ENCODE results near the gene HSD3B7.

HSD3B7 gene

DNA sequence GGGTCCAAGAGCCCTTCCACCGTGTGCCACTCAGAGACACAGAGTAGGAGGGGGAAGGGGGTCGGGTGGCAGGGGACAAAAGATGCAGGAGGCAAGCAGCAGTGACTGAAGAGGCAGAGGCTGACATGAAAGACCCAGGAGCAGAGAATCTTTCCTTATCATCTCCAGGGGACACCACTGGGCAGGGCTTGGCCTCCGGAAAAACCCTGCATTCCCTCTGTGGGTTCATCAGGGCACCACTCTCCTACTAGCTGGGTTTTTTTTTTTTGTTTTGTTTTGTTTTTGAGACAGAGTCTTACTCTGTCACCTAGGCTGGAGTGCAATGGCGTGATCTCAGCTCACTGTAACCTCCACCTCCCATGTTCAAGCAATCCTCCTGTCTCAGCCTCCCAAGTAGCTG lies 46.3 kb downstream of the HSD3B7 start:
- no peak for DNase-seq

DNA sequence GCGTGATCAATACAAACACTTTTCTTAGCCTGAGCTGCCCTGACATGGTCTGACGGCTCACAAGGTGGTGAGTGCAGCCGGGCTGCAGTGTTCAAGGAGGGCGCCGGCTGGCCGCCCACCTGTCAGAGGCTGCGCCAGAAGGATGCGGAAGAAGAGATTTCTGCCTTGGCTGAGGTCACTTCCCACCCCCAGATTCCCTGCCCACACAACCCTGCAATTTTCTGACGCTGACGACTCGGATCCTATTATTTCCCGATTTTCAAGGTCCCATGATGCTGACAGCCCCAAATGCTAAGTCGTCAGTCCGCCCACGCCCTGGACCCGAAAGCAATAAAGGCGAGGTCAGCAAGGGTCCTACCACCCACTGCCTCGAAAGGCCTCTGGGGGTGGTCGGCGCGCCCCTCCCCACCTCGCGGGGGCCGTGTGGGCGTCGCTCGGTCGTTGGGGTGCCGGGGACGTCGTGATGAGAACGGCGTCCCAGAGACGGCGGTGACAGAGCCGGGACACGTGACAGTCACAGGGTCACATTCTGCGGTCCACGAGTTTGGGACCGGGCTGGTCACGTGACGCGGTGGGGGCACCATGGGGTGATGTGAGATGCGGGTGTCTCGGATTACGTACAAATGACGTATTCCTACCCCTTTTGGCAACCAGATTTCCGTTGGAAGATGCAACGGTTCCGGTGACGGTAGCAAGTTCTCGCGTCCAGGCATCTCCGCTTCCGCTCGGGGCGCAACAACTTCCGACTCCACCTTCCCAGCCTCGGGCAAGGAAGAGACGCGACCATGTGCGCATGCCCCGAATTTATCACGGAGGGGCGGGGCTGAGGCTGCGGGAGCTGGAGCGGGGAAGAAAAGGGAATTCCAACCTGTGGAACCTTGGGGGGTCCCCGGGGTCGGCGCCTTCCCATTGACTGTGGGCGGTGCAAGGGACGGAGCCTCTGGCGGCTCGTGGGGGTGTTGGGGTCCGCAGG lies 48.0 kb downstream of the HSD3B7 start, which contains the start of gene STX4:
STX4 (plus strand) TSS at position 823 of the 973 bp plus-strand sequence. CDS start 248 bp downstream, outside the sequence.
- peak; percentile 98 for DNase-seq

DNA sequence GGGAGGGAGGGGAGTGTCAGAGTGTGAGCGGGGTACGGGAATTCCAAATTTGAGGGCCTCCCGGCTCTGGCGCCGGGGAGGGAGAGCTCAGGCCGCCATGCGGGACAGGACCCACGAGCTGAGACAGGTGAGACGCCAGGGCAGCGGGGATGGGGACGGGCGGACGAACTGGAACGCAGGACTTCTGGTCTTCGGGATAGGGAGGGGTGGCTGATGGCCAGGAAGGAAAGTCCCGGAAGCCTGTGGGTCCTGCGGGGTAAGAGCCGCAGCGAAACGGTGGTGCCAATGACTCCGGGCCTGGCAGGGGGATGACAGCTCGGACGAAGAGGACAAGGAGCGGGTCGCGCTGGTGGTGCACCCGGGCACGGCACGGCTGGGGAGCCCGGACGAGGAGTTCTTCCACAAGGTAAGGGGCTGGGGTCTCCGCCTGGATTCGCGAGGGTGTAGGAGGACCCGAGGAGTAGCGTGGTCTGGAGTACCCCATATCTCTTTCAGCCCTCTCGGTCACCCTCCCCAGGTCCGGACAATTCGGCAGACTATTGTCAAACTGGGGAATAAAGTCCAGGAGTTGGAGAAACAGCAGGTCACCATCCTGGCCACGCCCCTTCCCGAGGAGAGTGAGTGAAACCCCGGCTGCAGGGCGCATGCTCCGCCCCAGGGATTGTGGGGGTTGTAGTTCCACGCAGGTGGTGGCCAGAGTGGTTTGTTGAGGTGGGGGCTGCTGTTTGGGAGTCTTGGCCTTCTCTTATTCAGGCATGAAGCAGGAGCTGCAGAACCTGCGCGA lies 48.9 kb downstream of the HSD3B7 start:
- peak; percentile 79 for DNase-seq

DNA sequence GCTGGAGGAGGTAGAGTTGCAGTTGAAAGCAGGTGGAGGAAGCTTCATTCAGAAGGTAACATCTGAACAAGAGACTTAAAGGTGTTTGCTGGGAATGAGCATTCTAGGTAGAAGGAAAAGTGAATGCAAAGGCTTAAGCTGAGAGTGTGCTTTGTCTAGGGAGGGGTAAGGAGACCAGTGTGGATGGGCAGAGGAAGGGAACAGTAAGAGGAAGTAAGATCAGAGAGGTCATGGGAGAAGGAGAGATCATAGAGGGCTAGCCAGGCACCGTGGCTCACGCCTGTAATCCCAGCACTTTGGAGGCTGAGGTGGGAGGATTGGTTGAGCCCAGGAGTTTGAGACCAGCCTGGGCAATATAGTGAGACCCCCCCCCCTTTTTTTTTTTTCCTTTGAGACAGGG lies 51.7 kb downstream of the HSD3B7 start:
- DNase-seq = no peak

All from CD4-positive, alpha-beta T cell treated with Interleukin-4 for 4 hours (primary cell).